Midbrain (tissue), 1 donor: ENCODE data around the gene GALK2.
"Not testable (repeated sequence)": the region's sequence is repeated elsewhere in the genome, so short reads cannot be mapped to it uniquely, and the experiment has no call there.

Experiments used
- DNase-seq: peaks from one replicate; lab custom pipeline; 2025; lab: John Stamatoyannopoulos, UW

Gene GALK2

GRCh38 chr15:49223536-49224274 is 53.7 kb downstream of the GALK2 start:
- no peak for DNase-seq

GRCh38 chr15:49225572-49226281 is 55.7 kb downstream of the GALK2 start:
- DNase-seq = no peak

- no peak for DNase-seq
Measured at GRCh38 chr15:49227602-49228001, 57.6 kb downstream of the GALK2 start.

GRCh38 chr15:49229922-49230321 is 59.9 kb downstream of the GALK2 start:
- no peak for DNase-seq

GRCh38 chr15:49232236-49232806 is 62.3 kb downstream of the GALK2 start:
- DNase-seq = no peak

GRCh38 chr15:49235446-49236124 is 65.5 kb downstream of the GALK2 start:
- peak; percentile 79 for DNase-seq

GRCh38 chr15:49236869-49237268 is 66.8 kb downstream of the GALK2 start:
- no peak for DNase-seq

- no peak for DNase-seq
Measured at GRCh38 chr15:49238342-49238741, 68.3 kb downstream of the GALK2 start.

- DNase-seq = no peak
Measured at GRCh38 chr15:49239105-49239504, 69.1 kb downstream of the GALK2 start.

GRCh38 chr15:49242820-49243219 is 72.8 kb downstream of the GALK2 start:
- DNase-seq = no peak

- DNase-seq = no peak
Measured at GRCh38 chr15:49247556-49248110, 77.6 kb downstream of the GALK2 start.

GRCh38 chr15:49248291-49248690 is 78.2 kb downstream of the GALK2 start:
- DNase-seq = no peak

- DNase-seq = no peak
Measured at GRCh38 chr15:49255966-49256759, 86.1 kb downstream of the GALK2 start.

GRCh38 chr15:49265117-49265516 is 95.1 kb downstream of the GALK2 start:
- not testable (repeated sequence) for DNase-seq

GRCh38 chr15:49265911-49266310 is 95.9 kb downstream of the GALK2 start:
- no peak for DNase-seq

- no peak for DNase-seq
Measured at GRCh38 chr15:49270541-49271421, 100.7 kb downstream of the GALK2 start.

GRCh38 chr15:49273734-49274318 is 103.8 kb downstream of the GALK2 start:
- DNase-seq = no peak

- no peak for DNase-seq
Measured at GRCh38 chr15:49278751-49279150, 108.7 kb downstream of the GALK2 start.

GRCh38 chr15:49279521-49280456 is 109.7 kb downstream of the GALK2 start:
- no peak for DNase-seq
